ENCODE results near the gene KRTAP4-8.
"Not testable (repeated sequence)": the region's sequence is repeated elsewhere in the genome, so short reads cannot be mapped to it uniquely, and the experiment has no call there.

Gene KRTAP4-8

DNA sequence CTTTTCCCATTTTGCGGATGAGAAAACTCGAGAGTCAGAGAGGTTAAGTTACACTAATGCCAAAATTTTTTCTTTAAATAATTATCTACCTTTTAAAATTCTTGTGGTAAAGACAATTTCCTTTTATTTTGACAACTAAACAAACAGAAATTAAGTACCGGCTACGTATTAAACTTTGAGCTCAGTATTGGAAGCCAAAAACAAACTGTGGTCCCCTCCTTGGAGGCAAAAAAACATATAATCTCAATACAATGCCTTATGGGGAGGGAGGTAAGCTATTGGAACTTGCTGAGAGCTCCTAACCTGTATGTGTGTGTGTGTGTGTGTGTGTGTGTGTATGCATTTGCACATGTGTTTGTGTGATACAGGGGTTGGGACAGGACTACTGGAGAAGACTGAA lies 34.5 kb downstream of the KRTAP4-8 start:
- no peak for TF ChIP-seq CTCF (IDR thresholded peaks at IDR 0.05; ENCODE audit: insufficient read depth, low read length, poor library complexity, severe bottlenecking)

GRCh38 chr17:41061964-41062363 lies 36.0 kb downstream of the KRTAP4-8 start:
- TF ChIP-seq CTCF (IDR thresholded peaks at IDR 0.05; ENCODE audit: insufficient read depth, low read length, poor library complexity, severe bottlenecking): no peak
- no peaks in the 10 kb centered on the region for H3K36me3 ChIP-seq (ENCODE audit: control insufficient read depth, insufficient read depth, low read length)
- no peak for DNase-seq (ENCODE audit: extremely low read depth, insufficient read length)

More for the DNA sequence above, 34.5 kb downstream of the KRTAP4-8 start:
- H3K36me3 ChIP-seq (ENCODE audit: control insufficient read depth, insufficient read depth, low read length): no peaks in the 10 kb centered on the region
- H3K27me3 ChIP-seq (replicated peaks; ENCODE audit: control insufficient read depth, insufficient read depth, low read length): no peaks in the 10 kb centered on the region; the same call in 1 of the 2 replicates
- DNase-seq (ENCODE audit: extremely low read depth, insufficient read length): no peak
- H3K4me3 ChIP-seq (replicated peaks; ENCODE audit: low read depth, low read length): no peak overlapping the region

GRCh38 chr17:41060052-41060604 lies 37.8 kb downstream of the KRTAP4-8 start, which contains the start of gene KRTAP2-3:
TSS of gene KRTAP2-3 (minus strand) at chr17:41060114. CDS start at chr17:41060050, 64 bp downstream.
- Histone ChIP-seq H3K36me3 (ENCODE audit: control insufficient read depth, insufficient read depth, low read length) (no peaks in the 10 kb centered on the region), H3K27me3 (replicated peaks; ENCODE audit: control insufficient read depth, insufficient read depth, low read length) (no peaks in the 10 kb centered on the region; the same call in 1 of the 2 replicates), H3K4me3 (replicated peaks; ENCODE audit: low read depth, low read length) (no peak within 1 kb of the TSS)
- no peak for TF ChIP-seq CTCF (IDR thresholded peaks at IDR 0.05; ENCODE audit: insufficient read depth, low read length, poor library complexity, severe bottlenecking)
- no peak for DNase-seq (ENCODE audit: extremely low read depth, insufficient read length)

More at GRCh38 chr17:41061964-41062363, 36.0 kb downstream of the KRTAP4-8 start:
- no peaks in the 10 kb centered on the region; the same call in 1 of the 2 replicates for H3K27me3 ChIP-seq (replicated peaks; ENCODE audit: control insufficient read depth, insufficient read depth, low read length)
- no peak overlapping the region for H3K4me3 ChIP-seq (replicated peaks; ENCODE audit: low read depth, low read length)

GRCh38 chr17:41059276-41060051 lies 38.5 kb downstream of the KRTAP4-8 start:
- H3K36me3 ChIP-seq (ENCODE audit: control insufficient read depth, insufficient read depth, low read length); DNase-seq (ENCODE audit: extremely low read depth, insufficient read length); H3K27me3 ChIP-seq (replicated peaks; ENCODE audit: control insufficient read depth, insufficient read depth, low read length); H3K4me3 ChIP-seq (replicated peaks; ENCODE audit: low read depth, low read length): not testable (repeated sequence)

DNA sequence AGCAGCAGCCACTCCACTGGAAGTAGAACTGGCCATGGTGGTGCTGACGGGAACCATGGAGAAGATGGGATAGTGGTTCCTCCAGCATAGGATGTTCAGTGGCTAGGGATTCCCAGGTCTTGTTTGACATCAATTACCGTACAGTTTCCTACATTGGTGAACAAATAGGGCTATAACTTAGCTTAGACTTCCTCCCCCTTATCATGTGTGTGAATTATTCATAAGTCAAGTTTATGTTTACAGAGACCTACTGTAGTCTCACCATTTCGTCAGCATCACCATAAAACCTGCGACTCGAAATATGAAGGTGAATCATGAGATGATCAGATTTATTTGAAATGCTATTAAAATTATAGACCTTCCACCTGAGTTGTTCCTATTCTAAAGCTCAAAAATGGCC lies 39.2 kb downstream of the KRTAP4-8 start:
- Histone ChIP-seq H3K4me3 (replicated peaks; ENCODE audit: low read depth, low read length) (no peak overlapping the region), H3K36me3 (ENCODE audit: control insufficient read depth, insufficient read depth, low read length) (no peaks in the 10 kb centered on the region), H3K27me3 (replicated peaks; ENCODE audit: control insufficient read depth, insufficient read depth, low read length) (no peaks in the 10 kb centered on the region; the same call in 1 of the 2 replicates)
- no peak for DNase-seq (ENCODE audit: extremely low read depth, insufficient read length)
- TF ChIP-seq CTCF (IDR thresholded peaks at IDR 0.05; ENCODE audit: insufficient read depth, low read length, poor library complexity, severe bottlenecking): no peak

DNA sequence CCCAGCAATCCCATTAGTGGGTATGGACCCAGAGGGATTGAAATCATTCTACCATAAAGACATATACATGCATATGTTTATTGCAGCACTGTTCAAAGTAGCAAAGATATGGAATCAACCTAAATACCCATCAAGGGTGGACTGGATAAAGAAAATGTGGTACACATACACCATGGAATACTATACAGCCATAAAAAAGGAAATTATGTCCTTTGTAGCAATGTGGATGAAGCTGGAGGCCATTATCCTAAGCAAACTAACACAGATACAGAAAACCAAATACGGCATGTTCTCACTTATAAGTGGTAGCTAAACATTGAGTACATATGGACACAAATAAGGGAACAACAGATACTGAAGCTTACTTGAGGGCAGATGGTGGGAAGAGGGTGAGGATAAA lies 40.4 kb downstream of the KRTAP4-8 start:
- Histone ChIP-seq H3K27me3 (replicated peaks; ENCODE audit: control insufficient read depth, insufficient read depth, low read length) (no peaks in the 10 kb centered on the region; the same call in 1 of the 2 replicates), H3K4me3 (replicated peaks; ENCODE audit: low read depth, low read length) (no peak overlapping the region), H3K36me3 (ENCODE audit: control insufficient read depth, insufficient read depth, low read length) (no peaks in the 10 kb centered on the region)
- no peak for TF ChIP-seq CTCF (IDR thresholded peaks at IDR 0.05; ENCODE audit: insufficient read depth, low read length, poor library complexity, severe bottlenecking)
- DNase-seq (ENCODE audit: extremely low read depth, insufficient read length): no peak

- DNase-seq (ENCODE audit: extremely low read depth, insufficient read length); H3K36me3 ChIP-seq (ENCODE audit: control insufficient read depth, insufficient read depth, low read length); H3K27me3 ChIP-seq (replicated peaks; ENCODE audit: control insufficient read depth, insufficient read depth, low read length); H3K4me3 ChIP-seq (replicated peaks; ENCODE audit: low read depth, low read length): not testable (repeated sequence)
Measured at GRCh38 chr17:41055130-41055529, 42.8 kb downstream of the KRTAP4-8 start, which contains the start of gene KRTAP2-2. TSS of gene KRTAP2-2 (minus strand) at chr17:41055230. CDS start at chr17:41055211, 19 bp downstream.

GRCh38 chr17:41054556-41054955 lies 43.4 kb downstream of the KRTAP4-8 start:
- DNase-seq (ENCODE audit: extremely low read depth, insufficient read length); H3K36me3 ChIP-seq (ENCODE audit: control insufficient read depth, insufficient read depth, low read length); H3K27me3 ChIP-seq (replicated peaks; ENCODE audit: control insufficient read depth, insufficient read depth, low read length); H3K4me3 ChIP-seq (replicated peaks; ENCODE audit: low read depth, low read length): not testable (repeated sequence)

All from GM06990 (cell line).